CD4-positive, alpha-beta T cell treated with Interleukin-10 for 1 hour (primary cell): ENCODE data around the gene F9.
"Not testable (repeated sequence)": the region's sequence is repeated elsewhere in the genome, so short reads cannot be mapped to it uniquely, and the experiment has no call there.

Source experiments
- DNase-seq: peaks from one replicate; pipeline ENCODE4 v3.0.0-alpha.2; 2020

F9 gene

GRCh38 chrX:139530550-139530949 lies at the start of gene F9:
Gene F9 (plus strand): TSS chrX:139530739. CDS start chrX:139530765, 26 bp downstream.
- DNase-seq = no peak

- no peak for DNase-seq
Measured at GRCh38 chrX:139483699-139484098, 46.8 kb upstream of the F9 start.

- no peak for DNase-seq
Measured at GRCh38 chrX:139484591-139484990, 45.9 kb upstream of the F9 start.

GRCh38 chrX:139495324-139495723 lies 35.2 kb upstream of the F9 start:
- DNase-seq = no peak

GRCh38 chrX:139506333-139506732 lies 24.2 kb upstream of the F9 start:
- DNase-seq = no peak

- DNase-seq = no peak
Measured at GRCh38 chrX:139508099-139508498, 22.4 kb upstream of the F9 start.

GRCh38 chrX:139518475-139518874 lies 12.1 kb upstream of the F9 start:
- no peak for DNase-seq

GRCh38 chrX:139528829-139529228 lies 1.7 kb upstream of the F9 start:
- DNase-seq = not testable (repeated sequence)

- DNase-seq = no peak
Measured at GRCh38 chrX:139532834-139533233, 2.3 kb downstream of the F9 start.

- DNase-seq = no peak
Measured at GRCh38 chrX:139533444-139533843, 2.9 kb downstream of the F9 start.

GRCh38 chrX:139538907-139539790 lies 8.6 kb downstream of the F9 start:
- DNase-seq = no peak

- no peak for DNase-seq
Measured at GRCh38 chrX:139542652-139543051, 12.1 kb downstream of the F9 start.

- no peak for DNase-seq
Measured at GRCh38 chrX:139543920-139544319, 13.4 kb downstream of the F9 start.

- no peak for DNase-seq
Measured at GRCh38 chrX:139544591-139544990, 14.1 kb downstream of the F9 start.

GRCh38 chrX:139554376-139554775 lies 23.8 kb downstream of the F9 start:
- no peak for DNase-seq

GRCh38 chrX:139554991-139555675 lies 24.6 kb downstream of the F9 start:
- no peak for DNase-seq

- peak; percentile 4 for DNase-seq
Measured at GRCh38 chrX:139559383-139560042, 29.0 kb downstream of the F9 start.

- no peak for DNase-seq
Measured at GRCh38 chrX:139560221-139560620, 29.7 kb downstream of the F9 start.

GRCh38 chrX:139563251-139563650 lies 32.7 kb downstream of the F9 start:
- no peak for DNase-seq

- DNase-seq = no peak
Measured at GRCh38 chrX:139566981-139567380, 36.4 kb downstream of the F9 start.

GRCh38 chrX:139581068-139581467 lies 50.5 kb downstream of the F9 start:
- DNase-seq = no peak

- no peak for DNase-seq
Measured at GRCh38 chrX:139585613-139586012, 55.1 kb downstream of the F9 start.

- no peak for DNase-seq
Measured at GRCh38 chrX:139596068-139596467, 65.5 kb downstream of the F9 start.

GRCh38 chrX:139600105-139600504 lies 69.6 kb downstream of the F9 start:
- DNase-seq = no peak
